Tibial nerve (tissue), 4 donors: ENCODE data around the gene TENM3. TPM values are rescaled to one million over a fixed set of nuclear protein-coding genes. Genes with fewer than 3 reads are reported as not detected.

ENCODE experiments used
- DNase-seq, 2 donors: peaks; one replicate each; pipeline ENCODE4 v3.0.0-alpha.2; 2019; ENCODE audit warnings: low spot score in 2 of 2
- H3K27ac ChIP-seq, 4 donors: fragments of 200-600 bp; sonication (generic) in 3 of 4; one replicate each; pipeline ENCODE4 v1.5.1; 2017 to 2019; ENCODE audit warnings: mild to moderate bottlenecking in 1 of 4
- H3K27me3 ChIP-seq, 2 donors: fragments of 200-600 bp; sonication (generic) in 1 of 2; one replicate each; pipeline versions ENCODE4 v1.5.1 to v1.6.0; 2017 to 2019
- H3K36me3 ChIP-seq, 3 donors: fragments of 200-600 bp; sonication (generic); one replicate each; pipeline ENCODE4 v1.5.1; 2018 to 2019
- H3K4me1 ChIP-seq, 4 donors: fragments of 200-600 bp; sonication (generic) in 3 of 4; one replicate each; pipeline ENCODE4 v1.5.1; 2017 to 2019
- H3K4me3 ChIP-seq, 4 donors: fragments of 200-600 bp; sonication (generic) in 3 of 4; one replicate each; pipeline ENCODE4 v1.5.1; 2017 to 2019; ENCODE audit warnings: mild to moderate bottlenecking in 1 of 4, moderate library complexity in 1 of 4
- H3K9me3 ChIP-seq, 4 donors: fragments of 200-600 bp; sonication (generic) in 3 of 4; one replicate each; pipeline ENCODE4 v1.5.1; 2017 to 2019
- CTCF ChIP-seq, 5 experiments: fragments of 200-600 bp in 3 of 5; fragments of 450-650 bp in 2 of 5; sonication (generic) in 3 of 5; IDR thresholded peaks; one replicate each; pipeline ENCODE4 v1.5.1; 2016 to 2019; ENCODE audit warnings: antibody characterized with exemption in 5 of 5, mild to moderate bottlenecking in 3 of 5, moderate library complexity in 2 of 5
- EP300 ChIP-seq, 2 donors: sonication (generic); formaldehyde crosslinking; IDR thresholded peaks; one replicate each; pipeline ENCODE4 v1.6.1; 2017; ENCODE audit warnings: antibody characterized with exemption in 2 of 2, mild to moderate bottlenecking in 1 of 2
- POLR2A ChIP-seq, 2 donors: fragments of 450-650 bp; IDR thresholded peaks; one replicate each; pipeline ENCODE4 v1.6.1; 2017; ENCODE audit warnings: antibody characterized with exemption in 2 of 2, mild to moderate bottlenecking in 2 of 2, moderate library complexity in 2 of 2
- WGBS, 2 donors: methylation state at CpG; one replicate each; pipeline ENCODE4 v1.1.5; 2018; 5-methylcytosine and 5-hydroxymethylcytosine counted together
- total RNA-seq, 4 donors: library from RNA; depleted of rRNA; stranded (reverse); fragments of >200 nt; gene quantifications; one replicate each; pipeline ENCODE4 v1.1.0, GENCODE V29; 2016

TENM3 gene
- total RNA-seq, 4 donors from 2014 or later = 19.0 to 60.5 (median 29.4) TPM

GRCh38 chr4:182367153-182367552 is 124.0 kb downstream of the TENM3 start:
- 39 to 43% methylated on average over 13 of the region's 13 CpGs for WGBS, 2 donors
- peaks cover 0 to 7% (median 0%) of the 10 kb centered on the region in 4 donors for H3K4me1 ChIP-seq
- H3K27me3 ChIP-seq = no peaks in the 10 kb centered on the region
- no peaks in the 10 kb centered on the region for H3K9me3 ChIP-seq
- peak overlapping the region in 1 of 4 donors; percentile 13 for H3K4me3 ChIP-seq
- no peaks in the 10 kb centered on the region for H3K36me3 ChIP-seq
- TF ChIP-seq EP300 (IDR thresholded peaks at IDR 0.05) (peak in 1 of 2 donors; percentile 45), POLR2A (IDR thresholded peaks at IDR 0.05) (no peak), CTCF (IDR thresholded peaks at IDR 0.05) (no peak)
- no peak for DNase-seq
- H3K27ac ChIP-seq = peak overlapping the region in 3 of 4 donors; percentile 5 to 69 (median 59)

- Histone ChIP-seq H3K27ac (peak overlapping the region in 1 of 4 donors; percentile 39), H3K9me3 (no peaks in the 10 kb centered on the region)
These were observed 126.0 kb downstream of the TENM3 start for GRCh38 chr4:182369211-182369610.

GRCh38 chr4:182370491-182370890 is 127.3 kb downstream of the TENM3 start:
- no peak overlapping the region for H3K4me3 ChIP-seq
- no peaks in the 10 kb centered on the region for H3K36me3 ChIP-seq
- 78 to 87% methylated on average over 4 of the region's 4 CpGs for WGBS, 2 donors
- no peaks in the 10 kb centered on the region for H3K9me3 ChIP-seq
- H3K27me3 ChIP-seq = no peaks in the 10 kb centered on the region
- TF ChIP-seq EP300 (IDR thresholded peaks at IDR 0.05) (no peak), CTCF (IDR thresholded peaks at IDR 0.05) (no peak), POLR2A (IDR thresholded peaks at IDR 0.05) (no peak)
- H3K27ac ChIP-seq = no peak overlapping the region
- no peak for DNase-seq
- H3K4me1 ChIP-seq = peaks cover 0 to 7% (median 0%) of the 10 kb centered on the region in 4 donors

More at GRCh38 chr4:182369211-182369610, 126.0 kb downstream of the TENM3 start:
- WGBS, 2 donors = 52 to 53% methylated on average over 3 of the region's 3 CpGs
- H3K27me3 ChIP-seq = no peaks in the 10 kb centered on the region
- H3K4me3 ChIP-seq = no peak overlapping the region
- no peak for DNase-seq
- TF ChIP-seq EP300 (IDR thresholded peaks at IDR 0.05) (no peak), POLR2A (IDR thresholded peaks at IDR 0.05) (no peak), CTCF (IDR thresholded peaks at IDR 0.05) (no peak)
- H3K36me3 ChIP-seq = no peaks in the 10 kb centered on the region
- H3K4me1 ChIP-seq = peaks cover 0 to 7% (median 0%) of the 10 kb centered on the region in 4 donors

- no peak overlapping the region for H3K27ac ChIP-seq
- no peak overlapping the region for H3K4me3 ChIP-seq
- DNase-seq = no peak
- 71 to 87% methylated on average over 8 of the region's 8 CpGs for WGBS, 2 donors
- no peaks in the 10 kb centered on the region for H3K9me3 ChIP-seq
- H3K36me3 ChIP-seq = no peaks in the 10 kb centered on the region
- TF ChIP-seq POLR2A (IDR thresholded peaks at IDR 0.05) (no peak), EP300 (IDR thresholded peaks at IDR 0.05) (no peak), CTCF (IDR thresholded peaks at IDR 0.05) (no peak)
- no peaks in the 10 kb centered on the region for H3K27me3 ChIP-seq
- H3K4me1 ChIP-seq = peaks cover 0 to 4% (median 0%) of the 10 kb centered on the region in 4 donors
These were observed 137.6 kb downstream of the TENM3 start for GRCh38 chr4:182380771-182381181.

- Histone ChIP-seq H3K4me1 (peaks cover 0 to 4% (median 0%) of the 10 kb centered on the region in 4 donors), H3K27me3 (no peaks in the 10 kb centered on the region), H3K36me3 (no peaks in the 10 kb centered on the region), H3K4me3 (no peak overlapping the region), H3K27ac (no peak overlapping the region), H3K9me3 (no peaks in the 10 kb centered on the region)
- WGBS, 2 donors = 77 to 91% methylated on average over 6 of the region's 6 CpGs
- no peak for TF ChIP-seq POLR2A (IDR thresholded peaks at IDR 0.05)
- no peak for TF ChIP-seq EP300 (IDR thresholded peaks at IDR 0.05)
- no peak for TF ChIP-seq CTCF (IDR thresholded peaks at IDR 0.05)
- DNase-seq = no peak
These were observed 139.7 kb downstream of the TENM3 start for GRCh38 chr4:182382941-182383340.
